NCI-H226 (cell line): ENCODE results near the gene CCHCR1.
"Not testable (repeated sequence)": the region's sequence is repeated elsewhere in the genome, so short reads cannot be mapped to it uniquely, and the experiment has no call there.

Experiments
- DNase-seq: peaks from one replicate; pipeline ENCODE4 v3.0.0-alpha.2; 2015

Gene CCHCR1

DNA sequence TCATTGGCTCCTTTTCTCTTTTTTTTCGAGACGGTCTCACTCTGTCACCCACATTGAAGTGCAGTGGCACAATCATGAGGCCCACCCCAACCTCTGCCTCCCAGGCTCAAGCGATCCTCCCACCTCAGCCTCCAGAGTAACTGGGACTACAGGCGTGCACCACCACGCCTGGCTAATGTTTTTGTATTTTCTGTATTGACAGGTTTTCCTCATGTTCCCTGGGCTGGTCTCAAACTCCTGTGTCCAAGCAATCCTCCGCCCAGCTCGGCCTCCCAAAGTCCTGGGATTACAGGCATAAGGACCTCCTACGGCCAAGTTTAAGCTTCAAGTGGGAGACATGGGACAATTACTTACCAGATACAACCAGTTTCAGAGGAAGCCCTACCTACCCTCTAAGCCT, 22.3 kb upstream of the CCHCR1 start:
- no peak for DNase-seq

DNA sequence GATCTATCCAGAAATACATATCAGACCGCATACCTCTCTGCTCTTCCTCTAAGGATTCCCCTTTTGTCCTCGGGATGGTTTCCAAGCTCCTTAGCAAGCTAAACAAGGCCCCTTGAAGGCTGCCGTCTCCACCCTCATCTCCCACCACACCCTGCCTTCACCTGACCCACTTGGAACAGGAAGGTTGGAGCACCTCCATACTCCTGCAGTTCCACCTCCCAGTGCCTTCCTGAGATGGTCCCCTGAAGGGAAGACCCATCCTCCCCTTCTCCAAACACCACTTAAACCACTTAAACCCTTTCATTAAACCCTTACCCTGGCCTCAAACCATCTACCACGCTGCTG, 21.4 kb upstream of the CCHCR1 start:
- DNase-seq: no peak

DNA sequence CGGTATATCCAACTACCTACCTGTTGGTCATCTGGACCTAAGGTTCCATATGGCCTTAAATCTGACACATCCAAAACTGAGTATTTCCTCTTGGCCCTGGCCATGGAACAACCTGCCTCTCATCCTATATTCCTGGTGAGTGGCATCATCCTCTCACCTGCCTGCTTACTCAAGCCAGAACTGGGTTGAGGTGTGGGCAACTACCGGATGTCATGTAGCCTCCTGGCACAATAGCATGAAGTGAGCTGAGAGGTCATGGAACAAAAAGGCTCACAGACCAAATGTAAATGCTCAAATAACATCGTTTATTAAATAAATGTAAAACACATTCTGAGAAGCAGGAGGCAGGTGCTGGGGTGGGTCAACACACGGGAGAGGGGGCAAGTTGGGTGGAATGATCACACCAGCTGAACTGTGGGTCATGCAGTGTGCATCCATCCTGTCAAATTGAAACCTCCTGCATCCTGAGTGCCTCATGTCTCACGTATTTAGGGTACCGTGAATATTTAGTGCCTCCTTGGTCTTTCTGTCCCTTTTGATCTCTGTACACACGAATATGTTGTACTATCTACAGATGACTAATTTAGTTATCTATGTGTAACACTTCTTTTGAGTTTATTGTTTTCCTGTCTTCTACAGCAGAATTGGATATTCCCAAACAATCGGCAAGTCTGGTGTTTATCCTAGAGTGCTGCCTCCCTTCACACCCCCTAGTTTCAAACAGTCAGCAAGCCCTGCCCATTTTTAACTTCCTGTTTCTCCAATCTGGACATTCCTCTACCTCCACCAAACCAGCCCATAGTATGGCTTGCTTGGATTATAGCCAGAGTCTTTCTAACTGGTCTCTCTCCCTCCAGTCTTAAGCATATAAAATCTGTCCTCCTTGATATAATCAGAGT, 20.8 kb upstream of the CCHCR1 start:
- peak; percentile 31 for DNase-seq

DNA sequence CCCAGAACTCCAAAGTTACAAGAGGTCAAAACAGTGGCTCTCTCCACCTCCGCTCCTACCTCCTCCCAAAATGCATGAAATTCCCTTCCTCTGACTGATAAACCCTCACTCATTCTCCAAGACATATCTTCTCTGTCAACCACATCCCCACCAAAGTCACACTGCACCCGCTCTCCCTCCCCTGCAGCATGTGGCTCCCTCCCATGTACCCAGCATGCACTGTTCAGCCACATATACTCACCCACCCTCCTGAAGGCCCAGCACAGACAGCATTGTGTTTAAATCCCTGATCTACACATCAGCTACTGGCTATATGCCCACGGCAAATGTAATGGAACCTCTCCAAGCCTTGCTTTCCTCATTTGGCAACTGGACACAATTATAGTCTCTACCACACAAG, 18.4 kb upstream of the CCHCR1 start:
- DNase-seq: peak; percentile 76

DNA sequence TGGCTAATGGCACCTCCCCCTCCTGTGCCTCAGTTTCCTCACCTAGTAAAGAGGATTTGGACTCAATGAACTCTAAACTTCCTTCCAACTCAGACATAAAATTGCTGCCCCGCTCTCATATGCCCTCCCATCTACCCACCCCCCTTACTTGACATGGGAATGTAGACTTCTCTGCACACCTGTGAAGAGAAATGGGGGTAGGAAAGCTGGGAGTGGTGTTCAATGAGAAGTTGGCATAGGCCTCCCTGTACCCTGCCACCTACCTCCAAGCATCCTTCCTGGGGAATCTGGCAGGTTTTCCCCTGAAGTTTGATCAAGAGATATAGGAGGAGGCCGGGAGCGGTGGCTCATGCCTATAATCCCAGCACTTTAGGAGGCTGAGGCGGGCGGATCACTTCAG, 16.8 kb upstream of the CCHCR1 start:
- DNase-seq: no peak

DNA sequence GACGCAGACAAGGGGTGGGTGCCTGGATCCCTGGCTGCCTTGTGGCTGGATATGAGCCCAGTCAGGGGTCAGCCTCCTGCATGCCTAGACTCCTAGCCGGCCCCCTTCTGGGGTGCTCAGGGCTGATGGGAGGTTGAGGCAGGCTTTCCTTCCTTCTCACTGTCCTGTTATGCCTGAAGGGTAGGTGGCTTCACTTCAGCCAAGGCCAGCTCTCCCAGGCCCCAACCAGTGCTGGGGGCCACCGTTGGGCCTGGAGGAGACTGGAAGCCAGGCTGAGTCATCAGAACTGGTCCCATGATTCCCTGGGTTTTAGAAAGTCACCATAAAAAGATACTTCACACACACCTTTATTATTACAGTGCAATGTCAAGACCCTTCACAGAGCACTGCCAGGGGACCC, 15.8 kb upstream of the CCHCR1 start:
- no peak for DNase-seq

DNA sequence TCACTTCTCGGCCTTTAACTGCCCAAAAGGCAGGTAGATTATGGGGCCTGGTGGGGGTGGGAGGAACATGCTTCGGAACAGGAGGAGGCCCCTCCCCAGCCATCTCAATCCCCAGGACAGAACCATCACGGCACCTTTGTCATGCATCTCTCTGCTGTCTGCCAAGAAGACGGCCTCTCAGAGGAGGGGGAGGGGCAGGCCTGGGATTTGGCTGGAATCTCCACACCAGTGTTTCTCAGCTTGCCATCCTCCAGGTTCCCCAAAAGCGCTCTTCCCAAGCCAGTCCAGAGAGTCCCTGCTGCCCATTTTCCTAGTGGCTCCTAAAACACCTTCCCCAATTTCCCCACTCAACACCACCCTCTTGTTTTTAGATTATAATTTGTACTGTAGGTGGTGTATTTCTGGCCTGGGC, 15.4 kb upstream of the CCHCR1 start:
- no peak for DNase-seq

DNA sequence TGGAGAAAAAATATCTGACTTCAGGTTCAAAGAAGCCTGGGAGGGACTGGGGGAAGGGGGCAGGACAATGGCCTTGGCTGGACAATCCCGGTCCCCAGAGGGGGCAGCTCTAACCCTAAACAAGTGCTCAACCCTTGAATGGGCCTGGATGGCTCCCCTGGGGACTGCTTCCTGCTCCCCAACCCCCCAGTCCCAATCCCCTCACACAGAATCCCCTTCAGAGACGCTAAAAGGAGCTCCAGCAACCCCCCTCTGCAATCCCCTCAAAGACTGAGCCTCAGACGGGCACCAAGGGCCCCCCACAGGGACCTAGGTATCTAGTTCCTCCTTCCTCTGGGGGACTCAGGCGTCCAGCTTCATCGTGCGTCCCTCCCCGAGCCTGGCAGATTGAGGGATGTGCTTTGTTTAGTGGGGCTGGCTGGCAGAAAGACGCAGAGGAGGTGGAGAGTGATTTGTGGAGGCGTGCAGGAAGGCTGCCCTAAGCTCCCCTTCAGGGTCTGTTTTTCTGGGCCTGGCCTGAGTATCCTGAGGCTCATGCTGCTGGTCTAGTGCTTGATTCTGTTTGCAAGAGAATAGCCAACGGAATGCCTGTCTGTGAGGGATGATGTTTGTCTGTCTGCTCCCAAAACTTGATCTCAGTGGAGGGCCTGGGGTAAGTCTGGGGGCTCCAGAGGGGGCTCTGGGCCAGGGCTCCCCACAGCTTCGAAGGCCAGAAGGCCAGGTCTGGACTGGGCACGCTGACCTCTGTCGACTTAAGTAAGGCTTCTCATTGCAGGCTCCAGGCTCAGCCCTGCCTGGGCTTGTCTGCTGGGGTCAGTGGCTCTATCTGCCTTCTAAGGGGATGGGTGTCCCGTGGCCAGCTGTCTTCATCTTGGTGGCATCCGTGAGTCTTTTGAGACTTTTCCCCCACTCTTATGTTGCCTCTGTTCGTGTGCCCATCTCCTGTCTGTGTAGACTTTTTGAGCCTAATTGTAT, 14.6 kb upstream of the CCHCR1 start:
- DNase-seq: no peak

DNA sequence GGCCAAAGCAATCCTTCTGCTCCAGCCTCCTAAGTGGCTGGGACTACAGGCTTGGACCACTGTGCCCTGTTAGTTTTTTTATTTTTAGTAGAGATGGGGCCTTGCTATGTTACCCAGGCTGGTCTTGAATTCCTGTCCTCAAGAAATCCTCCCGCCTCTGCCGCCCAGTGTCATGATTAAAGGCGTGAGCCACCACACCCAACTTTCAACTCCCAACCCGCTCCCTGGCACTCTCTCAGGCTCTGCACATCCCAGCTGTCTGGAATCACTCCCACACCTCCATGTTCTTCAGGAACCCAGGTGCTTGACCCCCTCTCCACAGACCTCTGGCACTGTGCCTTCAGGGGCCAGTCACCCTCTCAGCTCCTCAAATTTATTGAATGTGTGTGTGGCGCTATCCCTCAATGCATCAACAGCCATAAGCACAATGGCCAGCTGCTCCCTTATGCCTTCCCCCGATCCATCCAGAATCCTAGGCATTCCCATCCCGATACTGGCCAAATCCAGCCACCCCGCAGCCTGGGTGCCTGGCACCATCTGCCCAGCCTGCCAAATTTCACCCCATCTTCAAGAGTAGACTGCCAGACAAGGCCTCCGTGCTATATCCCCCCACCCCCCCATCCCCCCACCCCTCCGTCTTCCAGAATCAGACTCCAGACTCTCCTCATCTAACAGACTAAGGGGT, 13.5 kb upstream of the CCHCR1 start:
- DNase-seq: no peak

DNA sequence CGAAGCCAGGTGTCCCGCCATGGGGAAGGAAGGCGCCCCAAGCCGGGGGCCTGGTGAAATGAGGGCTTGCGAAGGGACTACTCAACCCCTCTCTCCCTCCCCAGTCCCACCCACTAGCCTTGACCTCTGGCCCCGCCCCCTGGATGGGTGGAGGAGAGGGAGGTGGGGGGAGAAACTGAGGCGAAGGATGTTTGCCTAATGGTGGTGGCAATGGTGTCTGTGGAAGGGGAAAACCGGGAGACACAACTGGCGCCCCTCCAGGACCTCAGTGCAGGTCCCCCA, 12.9 kb upstream of the CCHCR1 start, which contains the start of gene POU5F1:
TSS of gene POU5F1 (minus strand) at position 83 of the 282 bp plus-strand sequence. CDS start at position 21, 62 bp downstream.
- no peak for DNase-seq

DNA sequence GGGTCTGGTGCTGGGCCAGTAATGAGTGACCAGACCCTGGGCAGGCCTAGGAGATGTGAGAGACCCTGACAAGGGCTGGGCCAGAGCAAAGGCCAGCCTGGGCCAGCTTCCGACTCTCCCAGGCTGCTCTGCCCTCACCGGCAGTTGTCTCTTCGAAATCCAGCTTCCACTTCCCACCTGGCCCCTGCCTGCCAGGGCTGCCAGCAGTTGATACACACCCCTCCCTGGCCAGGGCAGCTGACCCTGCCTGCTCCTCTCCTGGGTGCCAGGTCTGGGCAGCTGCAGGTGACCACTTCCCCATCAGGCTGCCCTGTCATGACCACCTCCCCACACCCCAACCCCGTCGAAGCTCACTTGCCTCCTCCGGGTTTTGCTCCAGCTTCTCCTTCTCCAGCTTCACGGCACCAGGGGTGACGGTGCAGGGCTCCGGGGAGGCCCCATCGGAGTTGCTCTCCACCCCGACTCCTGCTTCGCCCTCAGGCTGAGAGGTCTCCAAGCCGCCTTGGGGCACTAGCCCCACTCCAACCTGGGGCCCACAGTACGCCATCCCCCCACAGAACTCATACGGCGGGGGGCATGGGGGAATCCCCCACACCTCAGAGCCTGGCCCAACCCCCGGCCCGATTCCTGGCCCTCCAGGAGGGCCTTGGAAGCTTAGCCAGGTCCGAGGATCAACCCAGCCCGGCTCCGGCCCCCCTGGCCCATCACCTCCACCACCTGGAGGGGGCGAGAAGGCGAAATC, 12.4 kb upstream of the CCHCR1 start:
- not testable (repeated sequence) for DNase-seq

DNA sequence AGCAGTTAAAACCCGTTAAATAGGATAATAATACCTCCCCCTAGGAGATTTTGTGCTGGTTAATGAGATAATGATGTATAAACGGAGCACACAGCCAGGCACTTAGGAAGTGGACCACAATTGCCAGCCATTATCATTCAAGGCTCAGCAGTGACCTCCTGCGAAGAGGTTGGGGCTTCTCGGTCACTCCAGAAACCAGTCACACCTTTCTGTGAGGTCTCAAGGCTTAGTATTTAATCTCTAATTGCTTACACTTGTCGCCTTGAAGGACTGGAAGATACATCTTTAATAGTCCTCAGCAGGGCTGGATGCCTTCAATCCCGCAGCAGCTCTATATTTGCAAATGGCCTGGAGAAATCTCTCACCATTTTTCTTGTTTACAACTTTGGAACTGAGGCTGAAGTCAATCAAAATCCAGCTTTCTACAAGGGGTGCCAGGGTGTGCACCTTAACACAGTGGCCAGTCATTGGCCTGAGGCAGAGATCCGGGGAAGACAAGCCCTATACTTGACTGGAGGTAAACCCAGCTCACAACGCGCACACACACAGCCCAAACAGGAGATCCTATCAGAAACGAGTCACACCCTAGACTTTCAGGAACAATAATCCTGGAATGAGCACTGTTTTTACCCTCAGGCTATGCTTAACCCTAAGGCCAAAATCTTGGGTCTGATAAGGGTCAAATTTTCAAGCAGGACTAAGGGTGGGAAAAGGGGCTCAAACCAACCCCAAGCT, 11.7 kb upstream of the CCHCR1 start:
- DNase-seq: no peak

DNA sequence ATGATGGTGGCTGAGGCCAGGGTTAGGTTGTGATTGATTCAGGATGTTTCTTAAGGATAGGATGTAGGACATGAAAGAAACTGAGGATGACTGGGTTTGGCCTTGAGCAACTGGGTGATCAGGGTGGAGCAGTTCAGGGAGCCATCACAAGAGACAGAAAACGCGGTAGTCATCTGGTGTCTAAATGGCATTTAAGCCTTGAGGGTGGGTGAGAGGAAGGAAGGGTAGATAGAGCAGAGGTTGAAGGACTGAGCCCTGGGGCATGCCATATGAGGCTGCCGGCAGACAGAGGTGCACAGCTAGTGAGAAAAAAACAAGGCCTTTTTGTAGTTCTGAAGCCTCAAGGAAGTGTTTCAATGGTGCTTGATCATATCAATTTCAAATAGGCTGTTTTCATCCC, 11.0 kb upstream of the CCHCR1 start:
- DNase-seq: no peak

DNA sequence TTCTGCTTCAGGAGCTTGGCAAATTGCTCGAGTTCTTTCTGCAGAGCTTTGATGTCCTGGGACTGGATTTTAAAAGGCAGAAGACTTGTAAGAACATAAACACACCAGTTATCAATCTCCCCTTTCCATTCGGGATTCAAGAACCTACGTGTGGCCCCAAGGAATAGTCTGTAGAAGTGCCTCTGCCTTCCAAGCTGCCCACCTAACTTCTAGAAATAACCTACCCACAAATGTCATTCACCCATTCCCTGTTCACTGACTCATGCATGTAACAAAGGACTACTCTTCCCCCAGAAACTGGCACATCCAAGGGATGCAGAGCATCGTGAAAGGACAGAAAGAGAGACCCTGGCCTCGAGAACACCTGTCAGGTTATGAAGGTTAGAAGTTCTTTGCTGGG, 8.4 kb upstream of the CCHCR1 start:
- DNase-seq: no peak

DNA sequence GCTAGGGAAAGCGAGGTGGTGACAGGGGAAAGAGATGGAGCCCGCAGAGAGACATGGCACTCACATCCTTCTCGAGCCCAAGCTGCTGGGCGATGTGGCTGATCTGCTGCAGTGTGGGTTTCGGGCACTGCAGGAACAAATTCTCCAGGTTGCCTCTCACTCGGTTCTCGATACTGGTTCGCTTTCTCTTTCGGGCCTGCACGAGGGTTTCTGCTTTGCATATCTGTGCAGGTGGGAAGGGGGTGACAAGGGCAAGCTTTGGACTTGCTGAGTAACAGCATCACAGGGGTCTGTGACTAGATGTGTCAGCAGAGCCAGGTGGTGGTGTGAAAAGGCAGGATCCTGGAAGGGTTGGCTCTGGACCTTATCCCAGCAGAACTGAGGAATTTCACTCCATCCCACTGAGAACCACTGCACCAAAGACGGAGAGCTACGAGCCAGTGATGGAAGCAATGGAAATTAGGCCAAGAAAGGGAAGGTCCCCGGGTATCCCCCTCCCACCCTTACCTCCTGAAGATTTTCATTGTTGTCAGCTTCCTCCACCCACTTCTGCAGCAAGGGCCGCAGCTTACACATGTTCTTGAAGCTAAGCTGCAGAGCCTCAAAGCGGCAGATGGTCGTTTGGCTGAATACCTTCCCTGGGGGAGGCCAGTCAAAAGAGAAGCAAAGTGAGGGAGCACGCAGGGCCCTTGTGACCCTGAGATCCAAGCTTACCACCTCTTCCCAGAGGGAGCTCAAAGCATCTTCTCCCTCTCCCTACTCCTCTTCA, 7.6 kb upstream of the CCHCR1 start:
- not testable (repeated sequence) for DNase-seq

DNA sequence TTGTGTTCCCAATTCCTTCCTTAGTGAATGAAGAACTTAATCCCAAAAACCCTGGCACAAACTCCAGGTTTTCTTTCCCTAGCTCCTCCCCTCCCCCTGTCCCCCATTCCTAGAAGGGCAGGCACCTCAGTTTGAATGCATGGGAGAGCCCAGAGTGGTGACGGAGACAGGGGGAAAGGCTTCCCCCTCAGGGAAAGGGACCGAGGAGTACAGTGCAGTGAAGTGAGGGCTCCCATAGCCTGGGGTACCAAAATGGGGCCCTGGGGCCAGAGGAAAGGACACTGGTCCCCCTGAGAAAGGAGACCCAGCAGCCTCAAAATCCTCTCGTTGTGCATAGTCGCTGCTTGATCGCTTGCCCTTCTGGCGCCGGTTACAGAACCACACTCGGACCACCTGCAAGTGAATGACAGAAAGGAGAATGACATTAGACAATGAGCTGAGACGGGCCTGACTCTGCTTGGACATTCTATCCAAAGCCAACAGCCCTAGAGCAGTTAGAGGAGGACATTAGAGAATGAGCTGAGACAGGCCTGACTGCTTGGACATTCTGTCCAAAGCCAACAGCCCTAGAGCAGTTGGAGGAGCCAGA, 7.0 kb upstream of the CCHCR1 start:
- not testable (repeated sequence) for DNase-seq

DNA sequence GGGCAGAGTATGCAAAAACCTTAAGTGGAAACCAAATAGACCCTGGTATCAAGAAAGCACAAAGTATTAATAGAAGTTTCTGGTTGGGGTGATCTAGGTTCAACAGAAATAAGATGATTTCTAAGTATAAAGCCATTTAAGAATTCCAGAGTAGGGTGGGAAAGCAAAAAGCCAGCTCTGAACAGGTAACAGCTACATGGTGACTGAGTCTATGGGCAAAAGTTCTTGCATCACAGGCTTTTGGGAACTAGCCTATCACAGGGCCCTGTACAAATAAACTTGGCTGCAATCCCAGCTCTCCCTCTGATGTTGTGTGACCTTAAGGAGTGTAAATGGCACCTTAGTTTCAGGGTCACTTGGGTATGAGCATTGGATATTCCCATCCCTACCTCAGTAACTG, 6.3 kb upstream of the CCHCR1 start:
- DNase-seq: no peak

DNA sequence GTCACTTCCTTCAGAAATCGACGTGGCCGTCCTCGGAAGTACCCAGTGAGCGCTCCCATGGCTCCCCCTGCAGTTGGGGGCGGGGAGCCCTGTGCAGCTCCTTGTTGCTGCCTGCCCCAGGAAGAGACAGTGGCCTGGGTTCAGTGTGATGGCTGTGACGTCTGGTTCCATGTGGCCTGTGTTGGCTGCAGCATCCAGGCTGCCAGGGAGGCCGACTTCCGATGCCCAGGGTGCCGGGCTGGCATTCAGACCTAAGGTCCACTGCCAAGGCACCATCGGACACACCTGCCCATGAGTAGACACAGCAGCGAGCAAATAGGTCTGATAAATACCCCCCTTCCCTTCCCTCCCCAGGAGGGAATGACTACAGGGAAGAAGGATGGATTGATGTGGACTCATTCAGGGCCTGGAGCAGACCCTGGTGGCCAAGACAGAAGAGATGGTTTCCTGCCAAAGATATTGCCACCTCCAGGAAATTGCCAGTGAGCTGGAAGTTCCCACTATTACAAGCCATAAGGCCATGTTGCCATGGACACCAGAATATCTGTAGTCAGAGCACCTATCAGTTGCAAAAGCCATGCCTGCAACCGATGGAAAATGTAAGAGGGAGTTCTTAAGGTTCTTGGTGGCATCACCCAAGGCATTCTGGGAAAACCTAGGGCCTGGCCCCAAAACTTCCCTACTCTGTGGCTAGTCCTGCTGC, 5.0 kb upstream of the CCHCR1 start:
- no peak for DNase-seq

DNA sequence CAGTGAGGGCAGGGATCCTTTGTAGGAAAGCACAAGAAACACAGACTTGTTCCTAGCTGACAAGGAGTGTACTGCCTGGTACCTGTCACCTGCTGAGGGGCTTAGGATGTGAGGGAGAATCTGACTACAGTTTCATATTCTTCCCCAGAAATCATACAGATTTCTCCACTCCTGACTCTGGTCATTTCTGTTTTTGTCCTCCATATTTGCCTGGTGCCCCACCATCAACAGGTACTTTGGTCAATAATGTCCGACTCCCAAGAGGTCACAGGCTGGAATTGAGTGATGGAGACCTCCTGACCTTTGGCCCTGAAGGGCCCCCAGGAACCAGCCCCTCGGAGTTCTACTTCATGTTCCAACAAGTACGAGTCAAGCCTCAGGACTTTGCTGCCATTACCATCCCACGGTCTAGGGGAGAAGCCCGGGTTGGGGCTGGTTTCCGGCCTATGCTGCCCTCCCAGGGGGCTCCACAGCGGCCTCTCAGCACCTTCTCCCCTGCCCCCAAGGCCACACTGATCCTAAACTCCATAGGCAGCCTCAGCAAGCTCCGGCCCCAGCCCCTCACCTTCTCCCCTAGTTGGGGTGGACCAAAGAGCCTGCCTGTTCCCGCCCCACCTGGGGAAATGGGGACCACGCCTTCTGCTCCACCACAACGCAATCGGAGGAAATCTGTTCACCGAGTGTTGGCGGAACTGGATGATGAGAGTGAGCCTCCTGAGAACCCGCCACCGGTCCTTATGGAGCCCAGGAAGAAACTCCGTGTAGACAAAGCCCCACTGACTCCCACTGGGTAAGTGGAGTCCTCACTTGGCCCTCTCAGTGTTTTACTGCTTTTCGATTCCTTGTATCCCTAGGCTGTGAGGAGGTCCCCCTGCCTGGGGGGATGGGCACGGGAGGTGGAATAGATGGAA, 3.9 kb upstream of the CCHCR1 start:
- no peak for DNase-seq
